ENCODE data around the gene RACGAP1. TPM values are rescaled to one million over a fixed set of nuclear protein-coding genes. Genes with fewer than 3 reads are reported as not detected.
A peak's percentile ranks its signal among the peaks of the same experiment; 100 is the strongest.

RACGAP1 gene
- polyA plus RNA-seq, 3 donors, result 3.1 to 5.4 (median 3.6) TPM

DNA sequence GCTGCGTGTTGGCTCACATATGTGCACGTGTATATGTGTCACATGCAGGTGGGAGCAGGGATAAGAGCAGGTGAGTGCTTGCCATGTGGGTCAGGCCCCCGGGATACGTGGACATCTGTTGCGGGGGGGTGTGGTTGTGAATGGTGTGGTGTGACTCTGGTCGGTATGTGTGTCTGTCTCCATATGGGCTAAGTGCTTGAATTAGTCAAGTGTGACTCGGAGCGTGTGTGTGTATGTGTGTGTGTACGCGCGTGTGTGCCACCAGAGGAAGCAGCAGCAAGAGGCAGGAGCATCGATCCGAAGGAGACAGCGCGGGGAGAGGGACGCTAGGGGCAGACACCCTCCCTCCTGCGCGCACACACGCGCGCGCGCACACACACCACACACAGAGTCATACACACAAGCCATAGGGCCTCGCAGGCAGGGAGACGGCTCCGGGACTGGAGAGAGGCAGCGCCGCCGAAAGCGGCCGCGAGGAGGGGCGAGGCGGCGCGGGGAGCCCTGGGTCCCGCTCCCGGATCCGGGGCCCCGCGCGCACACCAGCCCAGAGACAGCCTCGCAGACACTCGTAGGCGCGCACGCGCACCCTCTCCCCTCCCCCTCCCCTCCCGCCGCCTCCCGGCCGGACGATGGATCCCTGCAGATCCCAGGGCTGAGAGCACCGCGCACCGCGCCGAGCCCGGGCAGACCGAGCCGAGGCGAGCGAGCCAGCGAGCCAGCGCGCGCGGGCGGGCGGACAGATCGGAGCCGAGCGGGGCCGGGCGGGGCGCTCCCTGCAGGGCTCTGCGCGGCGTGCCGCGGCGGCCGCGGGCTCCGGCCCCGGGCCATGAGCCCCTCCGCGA is 31.9 kb upstream of the RACGAP1 start, which contains the start of gene ASIC1:
ASIC1 (plus strand) TSS at position 597 of the 842 bp plus-strand sequence. CDS start 1,171 bp downstream, outside the sequence.
- peak within 1 kb of the TSS in 3 of 7 donors; percentile 13 to 58 (median 45) for H3K27ac Mint-ChIP-seq
- TF ChIP-seq, protein P1, sequence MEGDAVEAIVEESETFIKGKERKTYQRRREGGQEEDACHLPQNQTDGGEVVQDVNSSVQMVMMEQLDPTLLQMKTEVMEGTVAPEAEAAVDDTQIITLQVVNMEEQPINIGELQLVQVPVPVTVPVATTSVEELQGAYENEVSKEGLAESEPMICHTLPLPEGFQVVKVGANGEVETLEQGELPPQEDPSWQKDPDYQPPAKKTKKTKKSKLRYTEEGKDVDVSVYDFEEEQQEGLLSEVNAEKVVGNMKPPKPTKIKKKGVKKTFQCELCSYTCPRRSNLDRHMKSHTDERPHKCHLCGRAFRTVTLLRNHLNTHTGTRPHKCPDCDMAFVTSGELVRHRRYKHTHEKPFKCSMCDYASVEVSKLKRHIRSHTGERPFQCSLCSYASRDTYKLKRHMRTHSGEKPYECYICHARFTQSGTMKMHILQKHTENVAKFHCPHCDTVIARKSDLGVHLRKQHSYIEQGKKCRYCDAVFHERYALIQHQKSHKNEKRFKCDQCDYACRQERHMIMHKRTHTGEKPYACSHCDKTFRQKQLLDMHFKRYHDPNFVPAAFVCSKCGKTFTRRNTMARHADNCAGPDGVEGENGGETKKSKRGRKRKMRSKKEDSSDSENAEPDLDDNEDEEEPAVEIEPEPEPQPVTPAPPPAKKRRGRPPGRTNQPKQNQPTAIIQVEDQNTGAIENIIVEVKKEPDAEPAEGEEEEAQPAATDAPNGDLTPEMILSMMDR (IDR thresholded peaks at IDR 0.05), result no peak
- peaks cover 5 to 6% of the 10 kb centered on the region in 2 donors for H3K36me3 Mint-ChIP-seq
- peak within 1 kb of the TSS; percentile 89 for H3K4me2 ChIP-seq (replicated peaks; ENCODE audit: extremely low read depth, low read length, poor library complexity, severe bottlenecking)
- peak within 1 kb of the TSS; percentile 18 for H3K9ac ChIP-seq (ENCODE audit: insufficient read depth, low read length, poor library complexity, severe bottlenecking)
- peaks cover 44% of the 10 kb centered on the region for H3K4me1 Mint-ChIP-seq
- no peaks in the 10 kb centered on the region for H4K20me1 ChIP-seq (ENCODE audit: insufficient read depth, low read length)
- H3K4me3 ChIP-seq (replicated peaks in 1 of 3; ENCODE audit: low read depth in 2 of 3, low read length in 3 of 3), result peak within 1 kb of the TSS; percentile 11 to 75 (median 21)
- H3K27ac ChIP-seq (ENCODE audit: low read depth in 1 of 2, low read length in 2 of 2), result no peak within 1 kb of the TSS
- no peaks in the 10 kb centered on the region for H3K36me3 ChIP-seq (replicated peaks in 1 of 2; ENCODE audit: control insufficient read depth in 1 of 2, insufficient read depth in 2 of 2, low read length in 2 of 2)
- H3K27me3 ChIP-seq (ENCODE audit: control insufficient read depth in 2 of 2, insufficient read depth in 2 of 2, low read length in 2 of 2), result peaks cover 20 to 44% of the 10 kb centered on the region in 2 donors
- under 1% methylated on average over 75 of the region's 88 CpGs for WGBS (ENCODE audit: insufficient coverage)
- peak within 1 kb of the TSS; percentile 83 for H2AFZ ChIP-seq (ENCODE audit: insufficient read depth, low read depth, low read length, poor library complexity, severe bottlenecking)
- H3K4me1 ChIP-seq (ENCODE audit: control insufficient read depth in 1 of 2, insufficient read depth in 2 of 2, low read length in 2 of 2), result peaks cover 27 to 29% of the 10 kb centered on the region in 2 donors
- DNase-seq, result peak in 2 of 3 donors; percentile 17 to 28
- H3K27me3 Mint-ChIP-seq (ENCODE audit: low read depth in 3 of 3), result peaks cover 48 to 64% (median 51%) of the 10 kb centered on the region in 3 donors
- no peaks in the 10 kb centered on the region for H3K79me2 ChIP-seq (ENCODE audit: insufficient read depth, low read length)
- intact Hi-C loops (cut with micrococcal nuclease), result loop anchor here (2.0 to 5.0 kb wide), 2 partner anchors 90 kb away; no protein-coding TSS in a partner anchor
- peaks cover 0 to 8% of the 10 kb centered on the region in 2 donors for H3K9me3 ChIP-seq (replicated peaks in 1 of 2; ENCODE audit: control insufficient read depth in 1 of 2, insufficient read depth in 1 of 2, low read length in 2 of 2)
- peaks cover 0 to 17% (median 5%) of the 10 kb centered on the region in 7 donors for H3K9me3 Mint-ChIP-seq
- peak within 1 kb of the TSS; percentile 86 to 96 for H3K4me3 Mint-ChIP-seq

DNA sequence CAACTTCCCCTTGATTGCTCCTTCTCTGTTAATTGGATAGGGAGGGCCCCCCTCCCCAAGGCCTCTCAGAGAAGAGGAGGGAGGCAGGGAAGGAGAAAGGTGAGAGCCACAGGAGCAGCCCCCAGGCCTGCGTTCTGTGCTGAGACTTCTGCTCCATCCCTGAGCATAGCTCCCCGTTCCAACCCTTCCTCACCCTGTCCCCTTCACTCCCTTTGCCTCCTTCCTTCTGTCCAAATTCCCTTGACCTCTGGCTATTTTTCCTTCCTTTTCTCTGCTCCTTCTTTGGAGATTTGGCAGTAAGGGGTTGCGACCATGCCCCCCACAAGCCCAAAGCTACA is 31.3 kb upstream of the RACGAP1 start:
- Histone ChIP-seq H3K79me2 (ENCODE audit: insufficient read depth, low read length) (no peaks in the 10 kb centered on the region), H3K36me3 (replicated peaks in 1 of 2; ENCODE audit: control insufficient read depth in 1 of 2, insufficient read depth in 2 of 2, low read length in 2 of 2) (no peaks in the 10 kb centered on the region), H2AFZ (ENCODE audit: insufficient read depth, low read depth, low read length, poor library complexity, severe bottlenecking) (no peak overlapping the region), H3K4me2 (replicated peaks; ENCODE audit: extremely low read depth, low read length, poor library complexity, severe bottlenecking) (peak overlapping the region; percentile 89), H3K9me3 (replicated peaks in 1 of 2; ENCODE audit: control insufficient read depth in 1 of 2, insufficient read depth in 1 of 2, low read length in 2 of 2) (peaks cover 0 to 8% of the 10 kb centered on the region in 2 donors), H3K27me3 (ENCODE audit: control insufficient read depth in 2 of 2, insufficient read depth in 2 of 2, low read length in 2 of 2) (peaks cover 20 to 38% of the 10 kb centered on the region in 2 donors), H3K4me1 (ENCODE audit: control insufficient read depth in 1 of 2, insufficient read depth in 2 of 2, low read length in 2 of 2) (peaks cover 34 to 35% of the 10 kb centered on the region in 2 donors), H3K27ac (ENCODE audit: low read depth in 1 of 2, low read length in 2 of 2) (no peak overlapping the region), H4K20me1 (ENCODE audit: insufficient read depth, low read length) (no peaks in the 10 kb centered on the region), H3K4me3 (replicated peaks in 1 of 3; ENCODE audit: low read depth in 2 of 3, low read length in 3 of 3) (peak overlapping the region in 1 of 3 experiments; percentile 75), H3K9ac (ENCODE audit: insufficient read depth, low read length, poor library complexity, severe bottlenecking) (no peak overlapping the region)
- Mint-ChIP-seq H3K27ac (no peak overlapping the region), H3K4me1 (peaks cover 50% of the 10 kb centered on the region), H3K27me3 (ENCODE audit: low read depth in 3 of 3) (peaks cover 43 to 58% (median 45%) of the 10 kb centered on the region in 3 donors), H3K36me3 (peaks cover 5 to 6% of the 10 kb centered on the region in 2 donors), H3K9me3 (peaks cover 0 to 17% (median 5%) of the 10 kb centered on the region in 7 donors), H3K4me3 (peak overlapping the region; percentile 86 to 96)
- no CpG with 5 or more reads among the region's 3 CpGs for WGBS (ENCODE audit: insufficient coverage)
- intact Hi-C loops (cut with micrococcal nuclease), result loop anchor here (2.0 to 5.0 kb wide), 2 partner anchors 89 to 90 kb away; no protein-coding TSS in a partner anchor
- TF ChIP-seq, protein P1 (IDR thresholded peaks at IDR 0.05), result no peak
- no peak for DNase-seq

Data from CD14-positive monocyte (primary cell).